GM12873 (cell line): ENCODE data around the gene SCUBE2.

Experiments used
- TF ChIP-seq, protein P1 (sequence below): IDR thresholded peaks from 2 replicates; pipeline ENCODE4 v1.5.1; 2012; ENCODE audit warnings: low read depth, mild to moderate bottlenecking, moderate library complexity, low read length, control low read depth; ENCODE audit not compliant: insufficient read depth; ENCODE audit errors: missing control alignments

SCUBE2 gene

GRCh38 chr11:9099617-9100016, 8.2 kb upstream of the SCUBE2 start:
- TF ChIP-seq, protein P1, sequence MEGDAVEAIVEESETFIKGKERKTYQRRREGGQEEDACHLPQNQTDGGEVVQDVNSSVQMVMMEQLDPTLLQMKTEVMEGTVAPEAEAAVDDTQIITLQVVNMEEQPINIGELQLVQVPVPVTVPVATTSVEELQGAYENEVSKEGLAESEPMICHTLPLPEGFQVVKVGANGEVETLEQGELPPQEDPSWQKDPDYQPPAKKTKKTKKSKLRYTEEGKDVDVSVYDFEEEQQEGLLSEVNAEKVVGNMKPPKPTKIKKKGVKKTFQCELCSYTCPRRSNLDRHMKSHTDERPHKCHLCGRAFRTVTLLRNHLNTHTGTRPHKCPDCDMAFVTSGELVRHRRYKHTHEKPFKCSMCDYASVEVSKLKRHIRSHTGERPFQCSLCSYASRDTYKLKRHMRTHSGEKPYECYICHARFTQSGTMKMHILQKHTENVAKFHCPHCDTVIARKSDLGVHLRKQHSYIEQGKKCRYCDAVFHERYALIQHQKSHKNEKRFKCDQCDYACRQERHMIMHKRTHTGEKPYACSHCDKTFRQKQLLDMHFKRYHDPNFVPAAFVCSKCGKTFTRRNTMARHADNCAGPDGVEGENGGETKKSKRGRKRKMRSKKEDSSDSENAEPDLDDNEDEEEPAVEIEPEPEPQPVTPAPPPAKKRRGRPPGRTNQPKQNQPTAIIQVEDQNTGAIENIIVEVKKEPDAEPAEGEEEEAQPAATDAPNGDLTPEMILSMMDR, result no peak

GRCh38 chr11:9096427-9096826, 5.0 kb upstream of the SCUBE2 start:
- TF ChIP-seq, protein P1, result no peak

DNA sequence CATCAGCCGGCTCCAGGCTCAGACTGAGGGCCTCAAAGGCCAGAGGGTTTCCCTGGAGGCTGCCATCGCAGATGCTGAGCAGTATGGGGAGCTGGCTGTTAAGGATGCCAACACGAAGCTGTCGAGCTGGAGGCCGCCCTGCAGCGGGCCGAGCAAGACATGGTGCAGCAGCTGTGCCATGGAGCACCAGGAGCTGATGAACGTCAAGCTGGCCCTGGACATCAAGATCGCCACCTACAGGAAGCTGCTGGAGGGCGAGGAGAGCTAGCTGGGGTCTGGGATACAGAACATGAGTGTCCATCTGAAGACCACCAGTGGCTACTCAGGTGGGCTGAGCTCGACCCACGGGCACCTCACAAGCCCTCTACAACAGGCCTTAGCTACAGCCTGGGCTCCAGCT, 4.0 kb upstream of the SCUBE2 start:
- TF ChIP-seq, protein P1, result peak; percentile 39

- TF ChIP-seq, protein P1, result no peak
Observed at GRCh38 chr11:9094420-9094819, 3.0 kb upstream of the SCUBE2 start.

GRCh38 chr11:9092853-9093778, 1.7 kb upstream of the SCUBE2 start:
- TF ChIP-seq, protein P1, result peak; percentile 20

- TF ChIP-seq, protein P1, result no peak
Observed at GRCh38 chr11:9092072-9092471, 673 bp upstream of the SCUBE2 start.

DNA sequence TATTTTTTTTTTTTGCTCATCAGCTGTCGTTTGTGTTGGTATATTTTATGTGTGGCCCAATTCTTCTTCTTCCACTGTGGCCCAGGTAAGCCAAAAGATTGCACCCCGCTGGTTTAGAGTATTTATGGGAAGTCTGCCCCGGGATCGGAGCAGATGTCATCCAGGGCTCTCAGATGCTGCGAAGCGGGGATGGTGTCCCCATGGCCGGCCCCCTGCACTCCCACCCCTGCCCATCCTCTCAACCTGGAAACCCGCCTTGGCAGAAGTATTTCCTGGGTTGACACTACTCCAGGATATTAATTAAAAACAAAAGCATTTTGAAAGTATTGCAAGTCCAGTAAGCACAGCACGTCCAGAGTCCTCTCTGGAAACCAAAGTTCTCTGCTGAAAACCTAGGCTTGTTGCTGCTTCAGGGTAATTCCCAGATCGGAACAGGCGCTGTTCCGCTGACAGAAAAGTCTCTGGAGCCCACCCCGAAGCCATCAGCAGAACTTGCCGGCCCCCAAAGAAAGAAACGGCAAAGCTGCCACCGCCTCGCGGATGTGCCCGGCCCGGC, 833 bp downstream of the SCUBE2 start:
- TF ChIP-seq, protein P1, result no peak
